G401 (cell line): ENCODE data around the gene MRPL28. TPM values are rescaled to one million over a fixed set of nuclear protein-coding genes. Genes with fewer than 3 reads are reported as not detected.
"Not testable (repeated sequence)": the region's sequence is repeated elsewhere in the genome, so short reads cannot be mapped to it uniquely, and the experiment has no call there.

Source experiments
- DNase-seq: peaks from one replicate; pipeline ENCODE4 v3.0.0-alpha.2; 2015; ENCODE audit warnings: low spot score
- in situ Hi-C: cut with HindIII; loops from 2 replicates; pipeline ENCODE4 v1.10.0; 2016; ENCODE audit warnings: low sequenced_read_pairs, mixed read lengths
- total RNA-seq: library from RNA; depleted of rRNA; stranded (reverse); fragments of >200 nt; shearing (Covaris generic); gene quantifications from 2 replicates; pipeline ENCODE4 v1.2.3, GENCODE V29; 2014

Gene MRPL28
- total RNA-seq, 1 experiment from 2014 or later: 250 TPM

GRCh38 chr16:396199-396598 is 25.9 kb upstream of the MRPL28 start:
- in situ Hi-C loops: no loop called here
- DNase-seq: no peak

- in situ Hi-C loops: no loop called here
- no peak for DNase-seq
Measured at GRCh38 chr16:392450-393030, 22.2 kb upstream of the MRPL28 start.

DNA sequence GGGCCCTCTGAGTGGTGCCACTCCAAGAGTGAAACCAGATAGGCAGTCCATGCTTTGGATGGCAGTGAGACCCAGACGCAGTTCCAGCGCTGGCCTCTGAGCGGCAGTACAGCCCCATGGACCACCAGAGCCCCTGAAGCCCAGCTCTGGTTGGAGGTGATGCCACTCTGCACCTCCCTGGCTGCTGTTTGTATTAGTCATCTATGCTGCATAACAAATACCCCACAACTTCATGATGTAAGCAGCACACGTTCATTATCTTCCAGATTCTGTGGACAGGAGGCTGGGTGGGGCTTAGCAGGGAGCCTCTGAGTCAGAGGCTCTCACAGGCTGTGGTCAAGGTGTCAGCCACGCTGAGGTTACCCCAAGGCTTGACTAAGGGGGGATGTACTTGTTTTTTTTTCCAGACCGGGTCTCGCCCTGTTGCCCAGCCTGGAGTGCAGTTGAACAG is 21.6 kb upstream of the MRPL28 start:
- peak; percentile 49 for DNase-seq
- in situ Hi-C loops: no loop called here

DNA sequence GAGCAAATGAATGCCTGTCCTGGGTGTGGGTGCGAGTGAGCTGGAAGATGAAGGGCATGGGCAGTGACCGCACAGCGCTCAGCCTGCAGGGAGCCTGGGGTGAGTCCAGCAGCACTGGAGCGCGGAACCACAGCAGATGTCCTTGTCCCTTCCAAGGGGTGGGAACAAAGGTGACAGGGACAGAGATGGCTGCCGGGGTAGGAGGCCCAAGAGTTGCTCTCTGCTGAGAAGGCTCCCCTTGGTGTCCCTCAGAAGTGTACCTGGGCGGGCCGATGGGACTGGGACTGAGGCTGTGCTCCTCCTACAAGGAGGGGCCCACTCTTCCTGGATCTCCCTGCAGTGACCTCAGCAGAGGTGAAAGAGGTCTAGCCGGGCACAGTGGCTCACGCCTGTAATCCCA is 19.0 kb upstream of the MRPL28 start:
- DNase-seq: peak; percentile 42
- in situ Hi-C loops: no loop called here

GRCh38 chr16:387761-388666 is 17.7 kb upstream of the MRPL28 start:
- peak; percentile 70 for DNase-seq
- in situ Hi-C loops: not testable (repeated sequence)

DNA sequence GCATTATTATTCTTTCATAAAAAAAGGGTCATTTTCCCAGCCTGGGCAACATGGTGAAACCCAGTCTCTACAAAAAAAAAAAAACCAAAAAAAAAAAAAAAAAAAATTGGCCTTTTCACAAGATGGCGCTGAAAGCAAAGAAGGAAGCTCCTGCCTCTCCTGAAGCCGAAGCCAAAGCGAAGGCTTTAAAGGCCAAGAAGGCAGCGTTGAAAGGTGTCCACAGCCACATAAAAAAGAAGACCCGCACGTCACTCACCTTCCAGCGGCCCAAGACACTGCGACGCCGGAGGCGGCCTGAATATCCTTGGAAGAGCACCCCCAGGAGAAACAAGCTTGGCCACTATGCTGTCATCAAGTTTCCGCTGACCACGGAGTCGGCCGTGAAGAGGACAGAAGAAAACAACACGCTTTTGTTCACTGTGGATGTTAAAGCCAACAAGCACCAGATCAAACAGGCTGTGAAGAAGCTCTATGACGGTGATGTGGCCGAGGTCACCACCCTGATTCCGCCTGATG is 16.4 kb upstream of the MRPL28 start:
- DNase-seq: peak; percentile 63
- in situ Hi-C loops: no loop called here

GRCh38 chr16:383326-384051 is 13.2 kb upstream of the MRPL28 start:
- peak; percentile 52 for DNase-seq
- in situ Hi-C loops: no loop called here

DNA sequence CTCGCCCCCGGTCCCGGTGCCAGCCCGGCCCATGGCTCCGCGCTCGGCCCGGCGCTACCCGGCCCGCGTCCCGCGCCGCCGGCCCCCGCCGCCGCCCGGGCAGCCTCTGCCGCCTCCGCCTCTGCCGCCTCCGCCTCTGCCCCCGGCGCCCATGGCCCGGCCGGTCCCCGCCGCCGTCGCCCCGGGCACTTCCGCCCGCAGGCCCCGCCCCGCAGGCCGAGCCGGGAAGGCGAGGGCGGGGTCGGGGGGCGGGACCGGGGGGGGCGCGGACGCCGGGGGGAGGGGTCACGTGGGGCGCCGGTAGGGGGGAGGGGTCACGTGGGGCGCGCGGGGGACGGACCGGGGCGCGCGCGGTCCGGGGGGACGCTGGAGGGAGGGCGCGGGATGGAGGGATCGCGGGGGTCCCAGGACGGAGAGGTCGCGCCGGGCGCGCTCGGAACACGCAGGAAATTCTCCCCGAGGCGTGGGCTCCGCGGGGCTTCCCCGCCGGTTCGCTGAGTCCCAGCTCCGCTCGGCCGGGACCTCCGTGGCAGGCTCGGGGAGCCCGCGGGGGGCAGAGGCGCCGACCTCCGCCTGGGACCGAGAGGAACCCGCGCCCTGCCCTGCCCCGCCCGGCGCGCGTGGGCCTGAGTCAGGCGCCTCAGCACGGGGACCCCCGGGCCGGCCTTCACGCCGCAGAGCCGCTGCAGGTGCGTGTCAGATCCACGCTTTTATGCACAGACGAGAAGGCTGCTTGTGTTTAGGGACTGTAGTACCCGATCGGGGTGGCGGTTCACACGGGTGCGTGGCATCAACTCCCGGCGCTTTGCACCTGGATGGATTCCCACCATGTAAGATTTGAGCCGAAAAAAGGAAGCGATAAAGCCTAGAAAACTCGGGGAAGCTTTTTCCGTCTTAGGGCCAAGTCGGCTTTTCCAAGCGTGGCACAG is 11.7 kb upstream of the MRPL28 start, which contains the start of gene PGAP6:
TSS of gene PGAP6 (minus strand) at position 190 of the 929 bp plus-strand sequence. CDS start at position 33, 157 bp downstream.
- in situ Hi-C loops: no loop called here

GRCh38 chr16:381012-381788 is 10.9 kb upstream of the MRPL28 start:
- in situ Hi-C loops: no loop called here
- no peak for DNase-seq

More for the DNA sequence above, 11.7 kb upstream of the MRPL28 start, which contains the start of gene PGAP6:
- peak; percentile 67 for DNase-seq

DNA sequence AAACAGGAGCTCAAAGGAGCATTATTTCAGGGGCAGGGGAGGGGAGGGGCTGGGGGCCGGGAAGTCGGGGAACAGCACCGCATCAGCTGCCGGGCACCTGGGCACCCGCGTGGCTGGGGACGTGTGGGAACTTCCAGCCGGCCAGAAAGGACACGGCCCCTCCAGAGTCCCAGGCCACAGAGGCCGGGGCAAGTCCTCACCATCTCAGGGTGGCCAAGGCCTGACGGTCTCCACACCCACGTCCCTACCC is 10.3 kb upstream of the MRPL28 start:
- no peak for DNase-seq
- in situ Hi-C loops: no loop called here

GRCh38 chr16:379961-380761 is 9.8 kb upstream of the MRPL28 start:
- no peak for DNase-seq
- in situ Hi-C loops: no loop called here

GRCh38 chr16:379183-379960 is 9.0 kb upstream of the MRPL28 start:
- DNase-seq: peak; percentile 91
- in situ Hi-C loops: no loop called here

DNA sequence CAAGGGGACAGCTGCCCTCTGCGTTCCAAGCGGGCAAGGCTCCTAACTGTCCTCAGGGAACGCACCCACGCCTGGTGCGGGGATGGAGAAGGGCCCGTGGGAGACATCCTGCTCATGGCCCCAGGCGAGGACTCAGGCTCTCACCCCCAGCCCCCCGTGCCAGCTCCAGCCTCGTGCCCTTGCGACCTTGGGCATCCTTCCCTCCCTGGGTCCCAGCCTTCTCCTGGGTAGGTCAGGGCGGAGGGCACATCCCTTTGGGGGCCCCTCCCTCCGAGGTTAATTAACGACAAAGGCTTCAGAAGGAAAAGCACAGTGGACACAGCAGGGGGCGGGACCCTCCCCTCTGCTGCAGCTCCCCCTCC is 8.5 kb upstream of the MRPL28 start:
- DNase-seq: no peak
- in situ Hi-C loops: no loop called here

DNA sequence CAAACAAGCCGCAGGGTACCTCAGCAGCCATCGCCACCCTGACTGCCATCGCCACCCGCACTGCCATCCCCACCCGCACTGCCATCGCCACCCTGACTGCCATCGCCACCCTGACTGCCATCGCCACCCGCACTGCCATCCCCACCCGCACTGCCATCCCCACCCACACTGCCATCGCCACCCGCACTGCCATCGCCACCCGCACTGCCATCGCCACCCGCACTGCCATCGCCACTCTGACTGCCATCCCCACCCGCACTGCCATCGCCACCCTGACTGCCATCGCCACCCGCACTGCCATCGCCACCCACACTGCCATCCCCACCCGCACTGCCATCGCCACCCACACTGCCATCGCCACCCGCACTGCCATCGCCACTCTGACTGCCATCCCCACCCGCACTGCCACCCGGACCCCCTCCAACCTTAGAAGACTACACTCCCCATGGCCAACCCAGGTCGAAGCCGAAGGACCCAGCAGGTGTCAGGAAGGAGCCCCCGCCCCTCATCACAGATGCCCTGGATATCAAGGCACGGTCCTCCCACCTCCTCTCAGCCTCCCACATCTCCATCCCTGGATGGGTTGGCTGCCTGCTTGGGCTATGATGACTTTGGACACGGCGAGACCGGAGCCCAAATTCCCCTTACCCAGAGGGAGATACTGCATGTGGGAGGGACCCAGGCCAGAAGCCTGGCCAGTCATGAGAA is 7.9 kb upstream of the MRPL28 start:
- in situ Hi-C loops: not testable (repeated sequence)

GRCh38 chr16:377419-377951 is 7.1 kb upstream of the MRPL28 start:
- in situ Hi-C loops: no loop called here

More for the DNA sequence above, 7.9 kb upstream of the MRPL28 start:
- not testable (repeated sequence) for DNase-seq

More at GRCh38 chr16:377419-377951, 7.1 kb upstream of the MRPL28 start:
- no peak for DNase-seq
